IPS-18a (cell line): ENCODE results near the gene CRABP1.
"Not testable (repeated sequence)": the region's sequence is repeated elsewhere in the genome, so short reads cannot be mapped to it uniquely, and the experiment has no call there.

Experiments
- H3K27ac ChIP-seq: one replicate; pipeline ENCODE4 v1.5.1; 2013; ENCODE audit warnings: low read length
- H3K27me3 ChIP-seq: one replicate; pipeline ENCODE4 v1.6.1; 2013; ENCODE audit warnings: mild to moderate bottlenecking, low read length; ENCODE audit not compliant: control insufficient read depth, insufficient read depth
- H3K36me3 ChIP-seq: one replicate; pipeline ENCODE4 v1.6.1; 2013; ENCODE audit warnings: low read depth, low read length; ENCODE audit not compliant: control insufficient read depth
- H3K4me1 ChIP-seq: one replicate; pipeline ENCODE4 v1.6.1; 2013; ENCODE audit warnings: low read depth, low read length; ENCODE audit not compliant: control insufficient read depth
- H3K4me3 ChIP-seq: one replicate; pipeline ENCODE4 v1.5.1; 2013; ENCODE audit warnings: low read length
- H3K9ac ChIP-seq: one replicate; pipeline ENCODE4 v1.6.1; 2013; ENCODE audit warnings: mild to moderate bottlenecking, low read length, moderate library complexity
- H3K9me3 ChIP-seq: one replicate; pipeline ENCODE4 v1.6.1; 2013; ENCODE audit warnings: low read depth, low read length; ENCODE audit not compliant: control insufficient read depth

CRABP1 gene

GRCh38 chr15:78365917-78366316 lies 25.8 kb downstream of the CRABP1 start:
- Histone ChIP-seq H3K9me3 (no peaks in the 10 kb centered on the region), H3K27me3 (no peaks in the 10 kb centered on the region), H3K4me1 (peaks cover 8% of the 10 kb centered on the region), H3K4me3 (no peak overlapping the region), H3K9ac (no peak overlapping the region), H3K36me3 (no peaks in the 10 kb centered on the region), H3K27ac (no peak overlapping the region)

- Histone ChIP-seq H3K4me1 (peaks cover 7% of the 10 kb centered on the region), H3K9ac (no peak overlapping the region), H3K9me3 (no peaks in the 10 kb centered on the region), H3K36me3 (no peaks in the 10 kb centered on the region), H3K27ac (no peak overlapping the region), H3K27me3 (no peaks in the 10 kb centered on the region), H3K4me3 (no peak overlapping the region)
Observed at GRCh38 chr15:78366342-78366741, 26.2 kb downstream of the CRABP1 start.

GRCh38 chr15:78368651-78369050 lies 28.5 kb downstream of the CRABP1 start:
- H3K9me3 ChIP-seq: no peaks in the 10 kb centered on the region
- no peaks in the 10 kb centered on the region for H3K27me3 ChIP-seq
- H3K36me3 ChIP-seq: no peaks in the 10 kb centered on the region
- no peak overlapping the region for H3K9ac ChIP-seq
- no peak overlapping the region for H3K4me3 ChIP-seq
- no peak overlapping the region for H3K27ac ChIP-seq
- H3K4me1 ChIP-seq: peaks cover 7% of the 10 kb centered on the region

GRCh38 chr15:78369161-78369560 lies 29.0 kb downstream of the CRABP1 start:
- H3K27me3 ChIP-seq: no peaks in the 10 kb centered on the region
- H3K36me3 ChIP-seq: no peaks in the 10 kb centered on the region
- H3K9me3 ChIP-seq: no peaks in the 10 kb centered on the region
- H3K27ac ChIP-seq: no peak overlapping the region
- no peak overlapping the region for H3K4me3 ChIP-seq
- peaks cover 7% of the 10 kb centered on the region for H3K4me1 ChIP-seq
- no peak overlapping the region for H3K9ac ChIP-seq

- no peaks in the 10 kb centered on the region for H3K9me3 ChIP-seq
- no peak overlapping the region for H3K9ac ChIP-seq
- no peaks in the 10 kb centered on the region for H3K27me3 ChIP-seq
- H3K4me3 ChIP-seq: no peak overlapping the region
- no peaks in the 10 kb centered on the region for H3K36me3 ChIP-seq
- peaks cover 7% of the 10 kb centered on the region for H3K4me1 ChIP-seq
- H3K27ac ChIP-seq: no peak overlapping the region
Observed at GRCh38 chr15:78370013-78370412, 29.9 kb downstream of the CRABP1 start.

GRCh38 chr15:78372880-78373279 lies 32.7 kb downstream of the CRABP1 start:
- Histone ChIP-seq H3K27ac (no peak overlapping the region), H3K9ac (no peak overlapping the region), H3K4me1 (peaks cover 7% of the 10 kb centered on the region), H3K36me3 (no peaks in the 10 kb centered on the region), H3K9me3 (no peaks in the 10 kb centered on the region), H3K27me3 (no peaks in the 10 kb centered on the region), H3K4me3 (no peak overlapping the region)

- H3K27ac ChIP-seq: no peak overlapping the region
- H3K9ac ChIP-seq: no peak overlapping the region
- H3K36me3 ChIP-seq: no peaks in the 10 kb centered on the region
- H3K9me3 ChIP-seq: no peaks in the 10 kb centered on the region
- no peaks in the 10 kb centered on the region for H3K27me3 ChIP-seq
- no peak overlapping the region for H3K4me3 ChIP-seq
- H3K4me1 ChIP-seq: no peaks in the 10 kb centered on the region
Observed at GRCh38 chr15:78374436-78375393, 34.6 kb downstream of the CRABP1 start.

GRCh38 chr15:78380143-78380542 lies 40.0 kb downstream of the CRABP1 start:
- H3K9ac ChIP-seq, H3K9me3 ChIP-seq, H3K4me1 ChIP-seq, H3K27ac ChIP-seq, H3K36me3 ChIP-seq, H3K4me3 ChIP-seq, H3K27me3 ChIP-seq: not testable (repeated sequence)

- no peaks in the 10 kb centered on the region for H3K36me3 ChIP-seq
- H3K27me3 ChIP-seq: peaks cover 4% of the 10 kb centered on the region
- H3K4me1 ChIP-seq: peaks cover 11% of the 10 kb centered on the region
- no peak overlapping the region for H3K4me3 ChIP-seq
- H3K9ac ChIP-seq: no peak overlapping the region
- H3K9me3 ChIP-seq: no peaks in the 10 kb centered on the region
- H3K27ac ChIP-seq: no peak overlapping the region
Observed at GRCh38 chr15:78382114-78382880, 42.1 kb downstream of the CRABP1 start.

- no peak overlapping the region for H3K9ac ChIP-seq
- no peaks in the 10 kb centered on the region for H3K9me3 ChIP-seq
- H3K36me3 ChIP-seq: no peaks in the 10 kb centered on the region
- H3K4me1 ChIP-seq: peaks cover 28% of the 10 kb centered on the region
- H3K27me3 ChIP-seq: peaks cover 4% of the 10 kb centered on the region
- H3K27ac ChIP-seq: no peak overlapping the region
- no peak overlapping the region for H3K4me3 ChIP-seq
Observed at GRCh38 chr15:78384651-78385050, 44.5 kb downstream of the CRABP1 start.

- Histone ChIP-seq H3K27ac (no peak overlapping the region), H3K36me3 (no peaks in the 10 kb centered on the region), H3K9ac (no peak overlapping the region), H3K9me3 (no peaks in the 10 kb centered on the region), H3K27me3 (peaks cover 4% of the 10 kb centered on the region), H3K4me1 (peaks cover 36% of the 10 kb centered on the region), H3K4me3 (no peak overlapping the region)
Observed at GRCh38 chr15:78387246-78388037, 47.3 kb downstream of the CRABP1 start.
